CD4-positive, alpha-beta T cell treated with Interleukin-17A for 4 hours (primary cell): ENCODE measurements around the gene IGSF9B.
A peak's percentile ranks its signal among the peaks of the same experiment; 100 is the strongest.

Experiments used
- DNase-seq: peaks from one replicate; pipeline ENCODE4 v3.0.0-alpha.2; 2020; ENCODE audit warnings: mixed read lengths

IGSF9B gene

DNA sequence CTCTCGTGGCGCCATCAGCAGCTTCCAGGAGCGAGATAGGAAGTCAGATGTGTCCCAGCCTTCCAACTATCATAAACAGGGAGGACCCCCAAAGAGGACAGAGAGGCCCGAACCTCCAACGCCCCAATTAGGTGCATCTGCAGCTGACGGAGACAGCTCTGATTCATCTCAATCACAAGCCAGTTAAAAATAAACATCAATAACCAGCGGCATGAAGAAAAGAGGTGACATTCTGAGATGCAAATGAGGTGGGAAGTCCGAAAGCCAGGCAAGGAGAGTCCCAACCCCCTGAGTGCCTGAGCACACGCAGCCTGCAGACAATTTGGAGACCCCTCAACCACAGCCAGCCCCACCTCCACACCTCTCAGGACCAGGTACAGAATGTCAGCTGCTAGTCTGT, 28.1 kb upstream of the IGSF9B start:
- DNase-seq = no peak

GRCh38 chr11:133983660-133984316, 27.0 kb upstream of the IGSF9B start:
- DNase-seq = no peak

DNA sequence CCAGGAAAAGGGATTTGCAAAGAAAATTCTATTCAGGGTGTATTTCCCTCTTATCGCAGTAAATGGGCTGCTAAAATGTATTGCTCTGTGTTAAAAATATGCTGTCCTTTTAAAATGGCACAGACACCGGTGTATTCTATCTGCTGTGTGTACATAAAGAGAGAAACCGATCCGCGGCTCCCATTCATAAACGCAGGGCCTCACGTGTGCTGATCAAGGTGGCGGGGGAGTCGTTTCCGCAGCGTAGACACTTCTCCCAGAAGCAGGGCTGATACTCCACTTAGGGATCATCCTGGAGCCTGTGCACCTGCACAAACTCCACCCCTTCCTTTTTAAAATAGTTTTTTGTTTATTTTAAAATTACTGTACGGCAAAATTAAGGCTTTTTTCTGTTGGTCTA, 26.1 kb upstream of the IGSF9B start:
- DNase-seq = no peak

DNA sequence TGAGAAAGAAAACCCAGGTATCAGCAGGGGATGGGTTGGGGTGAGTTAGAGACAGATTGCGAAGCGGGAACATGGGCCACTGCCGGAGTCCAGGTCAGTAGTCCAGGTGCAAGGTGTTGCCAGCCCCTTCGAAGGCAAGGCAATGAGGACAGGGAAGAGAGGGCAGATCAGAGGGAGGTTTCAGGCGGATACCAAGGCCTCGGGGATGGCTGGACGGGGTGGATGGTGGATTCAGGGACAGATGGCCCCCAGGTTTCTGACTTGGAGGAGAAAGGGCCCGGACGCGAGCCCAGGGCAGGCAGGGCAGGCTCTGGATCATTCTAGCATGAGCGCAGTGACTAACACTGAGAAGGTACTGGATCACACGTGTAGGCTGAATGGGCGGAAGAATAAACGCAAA, 25.4 kb upstream of the IGSF9B start:
- no peak for DNase-seq

DNA sequence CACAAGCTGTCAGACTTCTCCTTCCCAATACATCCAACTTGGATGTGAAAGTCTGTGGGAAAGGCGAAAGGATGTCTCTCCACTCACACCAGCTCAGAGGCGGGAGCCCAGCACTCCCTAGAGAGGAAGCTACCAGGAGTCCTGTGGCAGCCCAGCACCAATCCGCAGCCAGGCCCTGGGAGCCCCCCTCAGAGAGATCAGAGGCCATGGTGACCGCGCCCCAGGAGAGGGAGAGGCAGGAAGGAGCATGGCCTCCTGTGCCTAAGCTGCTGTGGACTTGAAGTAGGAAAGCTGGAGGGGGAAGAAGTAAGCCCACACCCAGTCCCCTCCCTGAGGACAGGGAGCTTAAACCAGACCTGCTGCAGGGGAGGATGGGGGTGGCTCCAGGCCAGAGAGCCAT, 24.4 kb upstream of the IGSF9B start:
- no peak for DNase-seq

DNA sequence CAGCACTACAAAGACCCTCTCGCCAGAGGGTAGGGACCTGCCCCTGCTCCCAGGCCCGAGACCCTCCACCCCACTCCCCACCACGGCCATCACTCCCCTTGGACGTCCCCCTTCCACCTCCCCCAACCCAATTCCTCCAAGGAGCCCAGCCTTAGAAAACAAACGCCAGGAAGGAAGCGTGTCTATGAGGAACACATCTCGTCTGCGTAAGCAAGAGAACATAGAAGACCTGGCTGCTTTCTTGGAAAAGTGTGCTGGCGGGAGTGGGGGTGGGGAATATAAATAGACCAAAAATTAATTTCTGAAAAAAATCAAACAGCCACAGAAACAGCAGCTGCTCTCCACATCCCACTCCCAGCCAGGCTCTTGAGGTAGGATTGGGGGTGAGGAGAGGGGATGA, 23.9 kb upstream of the IGSF9B start:
- no peak for DNase-seq

- DNase-seq = no peak
Measured at GRCh38 chr11:133978794-133979193, 22.0 kb upstream of the IGSF9B start.

DNA sequence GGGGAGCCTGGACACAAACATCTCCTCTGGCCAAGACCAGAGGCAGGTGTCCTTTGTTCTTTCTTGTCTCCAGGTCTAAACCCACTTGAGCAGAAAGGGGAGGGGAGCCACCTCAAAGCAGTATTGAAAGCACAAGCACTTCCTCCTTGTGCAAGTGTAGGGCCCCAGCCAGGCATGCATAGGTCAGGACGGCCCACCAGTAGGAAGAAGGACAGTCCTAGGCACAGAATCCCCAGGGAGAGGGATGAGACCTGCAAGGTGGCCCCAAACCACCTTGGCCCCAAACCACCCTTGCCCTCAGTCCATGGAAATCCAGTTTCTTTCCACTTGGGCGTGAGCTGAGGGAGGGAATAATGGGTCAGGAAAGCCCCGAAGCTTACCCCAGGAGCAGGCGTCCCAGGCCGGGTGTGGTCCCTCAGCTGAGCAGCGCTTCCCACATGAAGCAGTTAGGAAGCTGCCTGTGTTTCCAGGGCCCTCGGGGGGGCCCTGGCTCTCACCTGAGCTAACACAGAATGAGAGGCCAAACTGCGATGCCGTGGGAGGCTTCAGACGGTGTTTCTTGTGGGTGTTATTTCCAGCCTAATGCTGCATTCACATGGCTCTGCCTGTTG, 20.4 kb upstream of the IGSF9B start:
- DNase-seq = no peak

DNA sequence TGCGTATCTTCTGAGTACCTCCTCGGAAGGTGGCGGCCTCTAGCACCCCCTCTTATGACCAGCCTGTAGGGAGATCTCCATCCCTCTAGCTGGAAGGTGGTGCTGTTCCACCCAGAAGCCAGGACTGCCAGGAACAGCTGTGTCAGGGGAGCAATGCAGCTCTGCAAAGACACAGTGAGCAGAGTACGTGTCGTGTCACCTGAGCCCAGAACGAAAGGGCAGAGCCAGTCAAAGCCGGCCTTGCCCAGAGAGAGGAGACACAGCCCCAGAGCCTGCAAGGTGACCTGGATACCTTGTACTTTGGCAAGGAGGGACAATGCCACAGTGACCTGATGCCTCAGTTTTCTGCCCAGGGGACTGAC, 18.7 kb upstream of the IGSF9B start:
- no peak for DNase-seq

- no peak for DNase-seq
Measured at GRCh38 chr11:133974836-133975487, 18.2 kb upstream of the IGSF9B start.

DNA sequence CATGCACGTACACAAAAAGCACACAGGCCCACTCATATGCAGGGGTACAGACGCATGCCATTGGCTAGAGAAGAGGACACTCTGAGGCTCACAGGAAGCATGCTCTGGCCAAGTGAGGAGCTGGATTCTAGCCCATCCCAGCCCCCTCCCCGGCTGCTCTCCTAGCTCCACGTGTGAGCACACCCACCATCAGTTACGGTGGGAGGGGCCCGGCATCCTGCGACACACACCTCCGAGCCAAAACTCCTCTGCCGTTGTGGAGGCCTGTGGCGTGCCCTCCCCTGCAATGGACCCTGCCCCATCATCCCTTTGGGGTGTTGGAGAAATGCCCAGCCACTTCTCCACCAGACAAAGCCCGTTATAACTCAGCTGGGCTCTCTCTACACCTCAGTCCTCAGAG, 15.1 kb upstream of the IGSF9B start:
- no peak for DNase-seq

DNA sequence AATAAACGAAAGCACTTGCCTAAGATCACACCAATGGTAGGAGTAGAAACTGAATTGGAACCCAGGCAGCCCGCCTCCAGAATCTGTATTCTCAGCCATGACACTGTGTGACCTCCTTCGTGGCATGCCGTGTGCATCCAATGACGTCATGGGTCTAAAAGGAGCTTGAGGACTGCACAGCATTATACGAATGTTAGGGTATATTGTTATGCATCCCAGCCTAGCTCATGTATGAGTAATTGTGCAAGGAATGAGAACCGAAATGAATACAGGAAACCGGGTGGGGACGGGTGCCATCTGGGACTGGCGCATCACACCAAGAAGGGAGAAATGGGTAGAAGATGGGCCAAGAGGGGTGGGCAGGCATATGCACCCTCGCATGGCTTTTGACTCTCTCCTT, 12.3 kb upstream of the IGSF9B start:
- no peak for DNase-seq

DNA sequence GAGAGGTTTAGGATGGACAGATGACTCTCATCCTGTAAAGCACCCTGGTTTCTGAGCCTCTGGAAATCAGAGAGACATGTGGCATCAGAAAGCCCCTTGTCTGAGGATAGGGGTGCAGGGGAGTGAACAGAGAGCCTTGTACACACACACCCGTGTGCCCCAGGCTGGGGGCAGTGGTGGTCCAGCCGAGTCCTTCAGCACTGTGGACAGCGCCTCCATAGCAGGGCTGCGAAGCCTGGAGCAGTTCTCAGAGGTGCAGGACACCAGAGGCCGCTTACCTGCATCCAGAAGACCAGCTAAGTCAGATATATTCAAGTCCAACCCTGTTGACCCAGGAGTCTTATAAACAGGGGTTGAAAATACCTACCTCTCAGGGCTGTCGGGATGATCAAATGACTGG, 11.5 kb upstream of the IGSF9B start:
- DNase-seq = no peak

- no peak for DNase-seq
Measured at GRCh38 chr11:133967599-133968238, 11.0 kb upstream of the IGSF9B start.

GRCh38 chr11:133966921-133967598, 10.3 kb upstream of the IGSF9B start:
- peak; percentile 77 for DNase-seq

- DNase-seq = no peak
Measured at GRCh38 chr11:133966172-133966651, 9.4 kb upstream of the IGSF9B start.

DNA sequence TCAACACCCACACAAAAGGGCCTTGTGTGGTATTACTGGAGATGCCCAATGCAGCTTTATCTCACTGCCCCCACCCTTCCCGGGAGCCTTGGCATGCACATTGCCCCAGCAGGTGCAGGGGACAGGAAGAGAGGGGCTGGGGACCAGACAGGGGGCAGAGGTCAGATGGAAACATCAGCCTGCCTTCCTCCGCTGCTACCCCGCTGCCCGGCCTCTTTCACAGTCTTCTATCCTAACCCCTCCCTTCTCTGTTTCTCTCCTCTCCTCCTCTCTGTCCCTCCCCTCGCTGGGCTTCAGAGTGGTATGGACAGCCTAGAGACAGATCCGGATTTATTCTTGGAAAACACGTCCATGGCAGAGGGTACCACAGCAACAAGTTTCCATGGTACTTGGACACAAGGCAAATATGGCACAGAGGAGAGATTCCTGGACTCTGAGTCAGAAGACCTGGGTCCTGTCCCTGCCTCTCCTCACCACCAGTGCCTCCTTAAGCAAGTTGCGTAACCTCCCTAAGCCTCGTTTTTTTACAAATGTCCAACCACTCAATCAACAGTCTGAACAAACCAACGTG, 8.3 kb upstream of the IGSF9B start:
- DNase-seq = no peak

DNA sequence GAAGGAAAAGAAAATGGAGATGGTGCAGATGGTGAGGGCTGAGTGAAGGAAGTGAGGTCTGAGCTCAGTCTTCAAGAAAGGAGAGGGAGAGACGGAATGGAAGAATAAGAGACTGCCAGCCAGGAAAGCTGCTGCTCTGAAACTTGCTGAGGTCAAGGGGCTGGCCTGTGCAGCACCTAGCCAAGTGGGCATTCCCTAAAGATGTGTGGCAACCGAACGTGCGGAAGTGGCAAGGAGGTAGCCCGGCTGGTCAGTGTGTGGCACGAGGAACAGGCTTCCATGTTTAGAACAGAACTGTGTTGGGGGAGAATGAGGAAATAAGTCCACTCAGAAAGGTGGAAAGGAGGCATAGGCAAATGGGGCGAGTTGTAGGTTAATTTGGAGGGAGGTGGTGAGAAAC, 7.6 kb upstream of the IGSF9B start:
- no peak for DNase-seq

DNA sequence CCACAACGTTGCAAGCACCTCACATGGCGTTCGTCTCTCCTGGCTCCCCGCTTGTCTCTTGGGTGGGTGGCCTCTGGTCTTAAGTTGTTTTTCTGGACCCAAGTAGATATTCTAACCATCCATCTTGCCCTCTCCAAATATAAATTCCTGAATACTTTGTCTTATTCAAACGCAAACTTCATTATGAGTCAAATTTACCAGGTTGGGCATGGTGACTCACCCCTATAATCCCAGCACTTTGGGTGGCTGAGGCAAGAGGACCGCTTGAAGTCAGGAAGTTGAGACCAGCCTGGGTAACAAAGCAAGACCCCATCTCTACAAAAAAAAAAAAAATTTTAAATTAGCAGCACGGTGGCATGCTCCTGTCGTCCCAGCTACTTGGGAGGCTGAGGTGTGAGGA, 5.1 kb upstream of the IGSF9B start:
- DNase-seq = no peak

DNA sequence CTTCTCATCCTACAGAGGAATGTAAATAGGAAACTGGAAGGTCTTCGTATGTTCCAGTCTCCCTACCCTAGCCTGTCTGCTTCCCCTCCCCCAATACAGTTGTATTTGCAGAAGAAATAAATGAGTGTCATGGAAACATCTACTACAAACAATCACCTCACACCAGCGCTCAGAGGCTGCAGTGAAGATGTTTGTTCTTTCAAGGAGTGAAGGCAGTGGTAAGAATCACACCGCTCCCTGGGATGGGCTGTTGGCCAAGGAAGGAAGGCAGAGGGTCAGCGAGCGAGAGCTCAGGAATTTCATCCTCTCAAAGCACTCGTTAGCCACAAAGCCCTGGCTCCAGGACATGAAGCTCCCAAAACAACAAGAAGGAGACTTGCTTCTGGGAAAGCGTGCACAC, 1.1 kb upstream of the IGSF9B start:
- no peak for DNase-seq

GRCh38 chr11:133955945-133956421, 785 bp downstream of the IGSF9B start:
- peak; percentile 26 for DNase-seq

- peak; percentile 55 for DNase-seq
Measured at GRCh38 chr11:133955081-133955891, 1.5 kb downstream of the IGSF9B start.
